ENCODE results near the gene GALNS.
A peak's percentile ranks its signal among the peaks of the same experiment; 100 is the strongest.

Gene GALNS

DNA sequence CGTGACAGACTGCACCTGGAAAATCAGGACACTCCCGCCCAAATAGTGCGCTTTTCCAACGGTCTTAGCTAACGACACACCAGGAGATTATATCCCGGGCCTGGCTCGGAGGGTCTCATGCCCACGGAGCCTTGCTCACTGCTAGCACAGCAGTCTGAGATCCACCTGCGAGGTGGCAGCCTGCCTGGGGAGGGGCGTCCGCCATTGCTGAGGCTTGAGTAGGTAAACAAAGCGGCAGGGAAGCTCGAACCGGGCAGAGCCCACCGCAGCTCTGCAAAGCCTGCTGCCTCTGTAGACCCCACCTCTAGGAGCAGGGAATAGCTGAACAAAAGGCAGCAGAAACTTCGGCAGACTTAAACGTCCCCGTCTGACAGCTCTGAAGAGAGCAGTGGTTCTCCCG, 5.1 kb downstream of the GALNS start:
- H4K91ac ChIP-seq (ENCODE audit: low read length): no peak overlapping the region
- WGBS: 94% methylated on average over 19 of the region's 19 CpGs

DNA sequence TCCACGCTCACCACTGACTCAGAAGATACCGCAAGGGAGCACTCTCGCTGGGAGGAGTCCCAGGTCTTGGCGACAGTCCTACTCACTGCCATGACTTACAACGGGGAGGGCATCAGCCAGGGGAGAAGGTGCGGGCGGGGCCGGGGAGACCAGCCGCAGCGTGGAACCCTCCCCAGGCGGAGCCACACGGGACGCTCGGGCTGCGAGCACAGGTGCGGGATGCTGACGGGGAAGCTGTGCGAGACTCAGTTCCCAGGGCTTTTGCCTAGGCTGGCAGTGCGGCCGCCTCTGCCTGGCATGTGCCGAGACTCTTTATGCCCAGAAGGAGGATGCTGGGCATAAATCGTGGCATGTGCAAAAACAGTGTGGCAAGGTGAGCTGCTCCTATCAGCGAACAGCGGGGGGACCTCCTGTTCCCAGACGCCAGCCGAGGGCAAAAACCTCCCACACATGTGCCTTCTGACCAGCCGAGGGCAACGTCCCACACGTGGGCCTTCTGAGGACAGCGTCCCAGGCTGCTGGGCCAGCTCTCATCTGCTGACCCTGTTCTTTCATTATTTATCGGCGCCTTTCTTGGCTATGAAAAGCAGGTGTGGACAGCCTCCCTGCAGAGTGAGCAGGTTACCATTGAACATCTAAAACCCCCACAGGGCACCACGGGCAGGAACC, 6.1 kb downstream of the GALNS start:
- no peak overlapping the region for H3K4ac ChIP-seq (ENCODE audit: low read depth in 1 of 2, low read length in 2 of 2)
- H3K4me1 ChIP-seq (ENCODE audit: control insufficient read depth, insufficient read depth, low read depth, low read length): peaks cover 10% of the 10 kb centered on the region
- WGBS: 95% methylated on average over 33 of the region's 33 CpGs
- H3K79me1 ChIP-seq (replicated peaks; ENCODE audit: low read length, poor library complexity, severe bottlenecking): peaks cover 44% of the 10 kb centered on the region
- H3K23ac ChIP-seq (ENCODE audit: low read length in 2 of 2): no peak overlapping the region
- no peak overlapping the region for H2AK5ac ChIP-seq (ENCODE audit: low read length, severe bottlenecking)
- H3K14ac ChIP-seq (ENCODE audit: low read length in 2 of 2): no peak overlapping the region
- no peak overlapping the region for H2AFZ ChIP-seq (ENCODE audit: low read depth, low read length)
- H3K9ac ChIP-seq (ENCODE audit: low read length): no peak overlapping the region
- no peak overlapping the region for H4K91ac ChIP-seq (ENCODE audit: low read length)
- H3K36me3 ChIP-seq (ENCODE audit: control insufficient read depth in 1 of 2, insufficient read depth in 2 of 2, low read depth in 1 of 2, low read length in 2 of 2): peaks cover 18 to 56% of the 10 kb centered on the region in 2 experiments
- DNase-seq: no peak
- no peak overlapping the region for H2BK120ac ChIP-seq (ENCODE audit: low read depth, low read length)
- H2BK5ac ChIP-seq (ENCODE audit: low read depth, low read length, poor library complexity, severe bottlenecking): no peak overlapping the region
- no peak overlapping the region for H3K18ac ChIP-seq (ENCODE audit: low read depth in 1 of 2, low read length in 2 of 2)
- no peak overlapping the region for H4K8ac ChIP-seq (ENCODE audit: low read length)
- H2BK15ac ChIP-seq (ENCODE audit: low read depth, poor library complexity, severe bottlenecking): no peak overlapping the region
- no peaks in the 10 kb centered on the region for H3K9me3 ChIP-seq (ENCODE audit: control insufficient read depth, low read length)
- no peak overlapping the region for H3K4me2 ChIP-seq (ENCODE audit: low read length, poor library complexity, severe bottlenecking)
- H2BK12ac ChIP-seq (ENCODE audit: low read length in 2 of 2): no peak overlapping the region
- no peaks in the 10 kb centered on the region for H3K27me3 ChIP-seq (ENCODE audit: control insufficient read depth in 1 of 2, insufficient read depth in 1 of 2, low read length in 2 of 2)
- H3K27ac ChIP-seq (ENCODE audit: low read length, poor library complexity, severe bottlenecking): no peak overlapping the region
- H3K4me3 ChIP-seq (ENCODE audit: insufficient read depth in 1 of 2, low read depth in 1 of 2, low read length in 2 of 2): no peak overlapping the region

More for the DNA sequence above, 5.1 kb downstream of the GALNS start:
- Histone ChIP-seq H3K36me3 (ENCODE audit: control insufficient read depth in 1 of 2, insufficient read depth in 2 of 2, low read depth in 1 of 2, low read length in 2 of 2) (peaks cover 18 to 60% of the 10 kb centered on the region in 2 experiments), H2BK15ac (ENCODE audit: low read depth, poor library complexity, severe bottlenecking) (no peak overlapping the region), H3K4me1 (ENCODE audit: control insufficient read depth, insufficient read depth, low read depth, low read length) (peaks cover 17% of the 10 kb centered on the region), H3K23ac (ENCODE audit: low read length in 2 of 2) (no peak overlapping the region), H3K4ac (ENCODE audit: low read depth in 1 of 2, low read length in 2 of 2) (no peak overlapping the region), H3K4me3 (ENCODE audit: insufficient read depth in 1 of 2, low read depth in 1 of 2, low read length in 2 of 2) (no peak overlapping the region), H4K8ac (ENCODE audit: low read length) (no peak overlapping the region), H2BK5ac (ENCODE audit: low read depth, low read length, poor library complexity, severe bottlenecking) (no peak overlapping the region), H3K27ac (ENCODE audit: low read length, poor library complexity, severe bottlenecking) (no peak overlapping the region), H3K79me1 (replicated peaks; ENCODE audit: low read length, poor library complexity, severe bottlenecking) (peaks cover 50% of the 10 kb centered on the region), H3K9ac (ENCODE audit: low read length) (no peak overlapping the region), H2BK12ac (ENCODE audit: low read length in 2 of 2) (no peak overlapping the region), H3K9me3 (ENCODE audit: control insufficient read depth, low read length) (no peaks in the 10 kb centered on the region), H2AFZ (ENCODE audit: low read depth, low read length) (no peak overlapping the region), H2AK5ac (ENCODE audit: low read length, severe bottlenecking) (no peak overlapping the region), H3K14ac (ENCODE audit: low read length in 2 of 2) (no peak overlapping the region), H3K18ac (ENCODE audit: low read depth in 1 of 2, low read length in 2 of 2) (no peak overlapping the region), H3K27me3 (ENCODE audit: control insufficient read depth in 1 of 2, insufficient read depth in 1 of 2, low read length in 2 of 2) (no peaks in the 10 kb centered on the region), H3K4me2 (ENCODE audit: low read length, poor library complexity, severe bottlenecking) (no peak overlapping the region), H2BK120ac (ENCODE audit: low read depth, low read length) (no peak overlapping the region)
- no peak for DNase-seq

DNA sequence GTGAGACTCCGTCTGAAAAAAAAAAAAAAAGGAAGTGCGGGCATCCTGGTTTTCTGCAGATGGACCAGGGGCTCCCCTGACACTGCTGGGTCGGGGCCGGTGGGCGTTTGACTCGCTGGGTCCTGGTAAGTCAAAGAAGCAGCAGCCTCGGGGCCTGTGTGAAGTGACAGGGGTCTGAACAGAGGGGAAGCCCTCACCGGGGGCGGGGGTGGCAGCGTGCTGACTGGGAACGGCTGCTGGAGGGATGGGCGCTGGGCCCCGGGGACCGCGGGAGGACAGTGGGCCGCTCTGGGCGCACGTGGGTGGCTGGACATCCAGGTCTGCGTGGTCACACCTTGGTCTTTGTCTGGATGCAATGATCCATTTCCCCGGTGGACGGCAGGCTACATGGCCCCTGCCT, 8.2 kb downstream of the GALNS start:
- Histone ChIP-seq H2AK5ac (ENCODE audit: low read length, severe bottlenecking) (no peak overlapping the region), H3K4me1 (ENCODE audit: control insufficient read depth, insufficient read depth, low read depth, low read length) (peaks cover 4% of the 10 kb centered on the region), H3K4ac (ENCODE audit: low read depth in 1 of 2, low read length in 2 of 2) (no peak overlapping the region), H3K23ac (ENCODE audit: low read length in 2 of 2) (no peak overlapping the region), H2BK12ac (ENCODE audit: low read length in 2 of 2) (no peak overlapping the region), H3K36me3 (ENCODE audit: control insufficient read depth in 1 of 2, insufficient read depth in 2 of 2, low read depth in 1 of 2, low read length in 2 of 2) (peaks cover 18 to 50% of the 10 kb centered on the region in 2 experiments), H3K4me2 (ENCODE audit: low read length, poor library complexity, severe bottlenecking) (no peak overlapping the region), H3K4me3 (ENCODE audit: insufficient read depth in 1 of 2, low read depth in 1 of 2, low read length in 2 of 2) (peak overlapping the region in 1 of 2 experiments; percentile 11), H2BK5ac (ENCODE audit: low read depth, low read length, poor library complexity, severe bottlenecking) (no peak overlapping the region), H4K8ac (ENCODE audit: low read length) (no peak overlapping the region), H4K91ac (ENCODE audit: low read length) (peak overlapping the region; percentile 58), H3K27me3 (ENCODE audit: control insufficient read depth in 1 of 2, insufficient read depth in 1 of 2, low read length in 2 of 2) (no peaks in the 10 kb centered on the region), H3K9ac (ENCODE audit: low read length) (no peak overlapping the region), H3K79me1 (replicated peaks; ENCODE audit: low read length, poor library complexity, severe bottlenecking) (peaks cover 32% of the 10 kb centered on the region), H3K18ac (ENCODE audit: low read depth in 1 of 2, low read length in 2 of 2) (no peak overlapping the region), H3K14ac (ENCODE audit: low read length in 2 of 2) (no peak overlapping the region), H2BK120ac (ENCODE audit: low read depth, low read length) (no peak overlapping the region), H2AFZ (ENCODE audit: low read depth, low read length) (no peak overlapping the region), H2BK15ac (ENCODE audit: low read depth, poor library complexity, severe bottlenecking) (no peak overlapping the region), H3K27ac (ENCODE audit: low read length, poor library complexity, severe bottlenecking) (no peak overlapping the region), H3K9me3 (ENCODE audit: control insufficient read depth, low read length) (no peaks in the 10 kb centered on the region)
- no peak for DNase-seq
- 89% methylated on average over 21 of the region's 21 CpGs for WGBS

DNA sequence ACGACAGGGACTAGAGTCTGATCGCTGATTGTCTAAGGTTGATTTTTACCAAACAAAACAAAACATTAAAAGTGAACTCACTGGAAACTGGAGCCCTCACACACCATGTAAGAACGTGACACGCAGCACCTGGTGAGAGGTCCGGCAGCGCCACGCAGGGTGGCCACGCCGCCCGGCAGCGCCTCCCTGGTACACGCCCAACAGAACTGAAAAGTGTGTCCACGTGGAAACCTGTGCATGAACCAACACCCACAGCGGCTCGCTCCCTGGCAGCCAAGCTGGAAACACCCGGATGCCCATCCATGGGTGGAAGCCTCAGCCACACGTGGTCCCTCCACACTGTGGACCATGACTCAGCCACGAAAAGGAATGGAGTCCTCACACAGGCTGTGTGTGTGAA, 9.1 kb downstream of the GALNS start:
- Histone ChIP-seq H3K4me3 (ENCODE audit: insufficient read depth in 1 of 2, low read depth in 1 of 2, low read length in 2 of 2) (no peak overlapping the region), H3K27ac (ENCODE audit: low read length, poor library complexity, severe bottlenecking) (no peak overlapping the region), H2BK120ac (ENCODE audit: low read depth, low read length) (no peak overlapping the region), H3K18ac (ENCODE audit: low read depth in 1 of 2, low read length in 2 of 2) (no peak overlapping the region), H2BK12ac (ENCODE audit: low read length in 2 of 2) (no peak overlapping the region), H3K36me3 (ENCODE audit: control insufficient read depth in 1 of 2, insufficient read depth in 2 of 2, low read depth in 1 of 2, low read length in 2 of 2) (peaks cover 23 to 55% of the 10 kb centered on the region in 2 experiments), H3K23ac (ENCODE audit: low read length in 2 of 2) (no peak overlapping the region), H2BK5ac (ENCODE audit: low read depth, low read length, poor library complexity, severe bottlenecking) (no peak overlapping the region), H3K9me3 (ENCODE audit: control insufficient read depth, low read length) (no peaks in the 10 kb centered on the region), H3K79me1 (replicated peaks; ENCODE audit: low read length, poor library complexity, severe bottlenecking) (peaks cover 28% of the 10 kb centered on the region), H3K4me2 (ENCODE audit: low read length, poor library complexity, severe bottlenecking) (no peak overlapping the region), H3K14ac (ENCODE audit: low read length in 2 of 2) (peak overlapping the region in 1 of 2 experiments; percentile 8), H4K91ac (ENCODE audit: low read length) (no peak overlapping the region), H2AK5ac (ENCODE audit: low read length, severe bottlenecking) (no peak overlapping the region), H3K9ac (ENCODE audit: low read length) (no peak overlapping the region), H4K8ac (ENCODE audit: low read length) (no peak overlapping the region), H3K4ac (ENCODE audit: low read depth in 1 of 2, low read length in 2 of 2) (no peak overlapping the region), H2AFZ (ENCODE audit: low read depth, low read length) (no peak overlapping the region), H2BK15ac (ENCODE audit: low read depth, poor library complexity, severe bottlenecking) (no peak overlapping the region), H3K27me3 (ENCODE audit: control insufficient read depth in 1 of 2, insufficient read depth in 1 of 2, low read length in 2 of 2) (no peaks in the 10 kb centered on the region), H3K4me1 (ENCODE audit: control insufficient read depth, insufficient read depth, low read depth, low read length) (no peaks in the 10 kb centered on the region)
- DNase-seq: no peak
- WGBS: 96% methylated on average over 18 of the region's 18 CpGs
